ENCODE data around the gene MYBPHL. TPM values are rescaled to one million over a fixed set of nuclear protein-coding genes. Genes with fewer than 3 reads are reported as not detected.
"Not testable (repeated sequence)": the region's sequence is repeated elsewhere in the genome, so short reads cannot be mapped to it uniquely, and the experiment has no call there.

The MYBPHL gene
- total RNA-seq, 2 donors from 2014 or later = not detected

- H3K36me3 Mint-ChIP-seq = no peaks in the 10 kb centered on the region
- DNase-seq (ENCODE audit: low spot score) = no peak
- ATAC-seq = no peak
- H3K4me3 Mint-ChIP-seq = no peak overlapping the region
- H3K27ac Mint-ChIP-seq = no peak overlapping the region
- no peaks in the 10 kb centered on the region for H3K4me1 Mint-ChIP-seq (ENCODE audit: low read depth in 2 of 2)
- no peaks in the 10 kb centered on the region for H3K9me3 Mint-ChIP-seq
- H3K27me3 Mint-ChIP-seq = peaks cover 10 to 14% of the 10 kb centered on the region in 2 donors
Observed at GRCh38 chr1:109298666-109299557, 7.9 kb downstream of the MYBPHL start.

DNA sequence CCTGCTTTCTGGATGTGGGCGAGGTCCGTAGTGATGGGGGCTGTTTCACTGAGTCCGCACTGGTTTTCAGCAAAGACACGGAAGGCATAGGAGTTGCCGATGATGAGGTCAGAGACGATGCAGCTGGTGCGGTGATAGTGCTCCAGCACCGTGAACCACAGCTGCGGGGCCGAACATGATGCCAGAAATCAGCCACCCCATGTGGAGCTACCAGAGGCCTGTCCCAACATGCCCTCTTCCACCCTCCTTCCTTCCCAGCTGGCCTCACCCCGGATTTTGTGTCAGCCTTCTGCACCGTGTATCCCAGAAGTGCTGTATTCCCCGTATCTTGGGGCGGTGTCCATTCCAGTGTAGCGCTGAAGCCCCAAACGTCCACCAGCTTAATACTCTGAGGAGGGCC, 10.0 kb downstream of the MYBPHL start:
- Mint-ChIP-seq H3K27ac (no peak overlapping the region), H3K27me3 (peaks cover 14 to 15% of the 10 kb centered on the region in 2 donors), H3K4me1 (ENCODE audit: low read depth in 2 of 2) (no peaks in the 10 kb centered on the region), H3K4me3 (no peak overlapping the region), H3K36me3 (no peaks in the 10 kb centered on the region), H3K9me3 (no peaks in the 10 kb centered on the region)
- DNase-seq (ENCODE audit: low spot score) (no peak), ATAC-seq (no peak)

DNA sequence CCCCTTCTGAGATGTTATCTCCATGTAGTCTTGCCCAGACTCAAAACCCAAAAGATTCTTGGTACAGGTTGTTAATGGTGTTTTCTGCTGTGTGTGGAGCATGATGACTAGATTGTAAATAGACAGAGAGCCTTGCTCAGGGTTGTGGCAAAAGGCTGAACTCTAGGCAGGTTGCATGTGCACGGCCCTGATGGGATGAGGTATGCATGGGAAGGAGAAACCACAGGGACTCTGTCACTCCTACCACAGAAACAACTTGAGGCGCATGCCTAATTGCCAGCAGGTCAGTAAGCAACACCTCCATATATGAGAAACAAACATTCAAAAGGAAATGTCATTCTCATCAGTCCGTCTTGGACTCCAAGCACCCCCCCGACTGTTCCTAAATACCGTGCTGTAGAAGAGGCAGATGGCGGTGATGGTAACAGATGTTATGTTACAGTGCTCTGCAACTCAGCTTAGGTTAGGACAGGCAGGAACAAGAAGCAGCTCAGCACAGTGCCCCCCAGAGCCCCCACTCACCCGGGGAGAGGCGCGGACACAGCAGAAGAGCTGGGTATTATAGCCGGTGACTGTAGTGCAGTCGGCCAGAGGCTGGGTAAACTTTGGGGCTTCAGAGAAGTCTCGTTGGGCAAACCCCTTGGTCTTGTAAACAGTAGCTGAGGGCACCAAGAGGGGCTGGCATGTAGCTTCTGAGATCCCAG, 10.9 kb downstream of the MYBPHL start:
- DNase-seq (ENCODE audit: low spot score) (no peak), ATAC-seq (peak in 1 of 2 donors; percentile 7)
- Mint-ChIP-seq H3K27me3 (peaks cover 14 to 15% of the 10 kb centered on the region in 2 donors), H3K4me1 (ENCODE audit: low read depth in 2 of 2) (no peaks in the 10 kb centered on the region), H3K36me3 (no peaks in the 10 kb centered on the region), H3K4me3 (no peak overlapping the region), H3K9me3 (no peaks in the 10 kb centered on the region), H3K27ac (no peak overlapping the region)

DNA sequence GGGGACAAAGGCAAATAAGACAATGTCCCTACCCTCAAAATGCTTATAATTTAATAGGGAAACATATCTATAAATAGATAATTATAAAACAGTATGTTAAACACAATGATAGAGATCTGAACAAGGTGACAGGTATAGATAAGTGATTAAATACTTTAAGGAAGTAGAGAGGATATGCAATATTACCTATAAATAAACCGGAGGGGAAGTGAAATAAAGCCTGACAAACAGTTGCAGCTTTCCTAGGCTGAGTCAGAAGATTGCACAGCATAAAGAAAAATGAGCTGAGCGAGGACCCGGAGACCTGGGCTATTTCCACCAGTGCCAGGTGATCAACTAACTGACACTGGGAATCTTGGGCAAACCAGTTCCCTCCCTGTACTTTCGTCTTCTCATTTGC, 12.3 kb downstream of the MYBPHL start:
- Mint-ChIP-seq H3K27ac (no peak overlapping the region), H3K36me3 (no peaks in the 10 kb centered on the region), H3K9me3 (no peaks in the 10 kb centered on the region), H3K4me3 (no peak overlapping the region), H3K27me3 (peaks cover 12% of the 10 kb centered on the region in 2 donors), H3K4me1 (ENCODE audit: low read depth in 2 of 2) (no peaks in the 10 kb centered on the region)
- no peak for DNase-seq (ENCODE audit: low spot score)
- ATAC-seq = no peak

DNA sequence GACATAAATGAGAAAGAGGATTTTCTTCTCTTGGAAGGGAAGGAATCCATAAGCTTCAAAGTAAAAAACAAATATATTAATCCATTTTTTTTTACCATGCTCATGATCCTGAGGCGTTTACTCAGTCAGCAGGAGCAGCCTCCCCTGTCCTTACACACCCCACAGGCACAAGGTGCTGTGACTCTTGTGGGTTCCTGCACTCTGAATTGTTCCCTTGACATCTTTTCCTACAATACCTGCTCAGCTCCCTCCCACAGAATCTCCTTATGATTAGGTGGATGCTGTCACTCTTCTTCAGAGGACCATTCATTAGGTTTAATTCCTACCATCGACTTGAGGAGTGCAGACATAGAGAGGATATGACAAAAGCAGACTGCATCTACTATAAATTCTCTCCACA, 13.8 kb downstream of the MYBPHL start:
- Mint-ChIP-seq H3K9me3 (no peaks in the 10 kb centered on the region), H3K27me3 (peaks cover 6 to 12% of the 10 kb centered on the region in 2 donors), H3K4me1 (ENCODE audit: low read depth in 2 of 2) (no peaks in the 10 kb centered on the region), H3K36me3 (no peaks in the 10 kb centered on the region), H3K4me3 (no peak overlapping the region), H3K27ac (no peak overlapping the region)
- ATAC-seq (no peak), DNase-seq (ENCODE audit: low spot score) (no peak)

- H3K27ac Mint-ChIP-seq = no peak overlapping the region
- peaks cover 6 to 12% of the 10 kb centered on the region in 2 donors for H3K27me3 Mint-ChIP-seq
- H3K4me3 Mint-ChIP-seq = no peak overlapping the region
- no peaks in the 10 kb centered on the region for H3K4me1 Mint-ChIP-seq (ENCODE audit: low read depth in 2 of 2)
- H3K36me3 Mint-ChIP-seq = no peaks in the 10 kb centered on the region
- ATAC-seq (no peak), DNase-seq (ENCODE audit: low spot score) (no peak)
- no peaks in the 10 kb centered on the region for H3K9me3 Mint-ChIP-seq
Observed at GRCh38 chr1:109292364-109292763, 14.4 kb downstream of the MYBPHL start.

GRCh38 chr1:109290998-109291397, 15.8 kb downstream of the MYBPHL start:
- Mint-ChIP-seq H3K4me1 (ENCODE audit: low read depth in 2 of 2) (no peaks in the 10 kb centered on the region), H3K36me3 (no peaks in the 10 kb centered on the region), H3K4me3 (no peak overlapping the region), H3K27me3 (peaks cover 6 to 12% of the 10 kb centered on the region in 2 donors), H3K27ac (no peak overlapping the region), H3K9me3 (no peaks in the 10 kb centered on the region)
- ATAC-seq (no peak), DNase-seq (ENCODE audit: low spot score) (no peak)

DNA sequence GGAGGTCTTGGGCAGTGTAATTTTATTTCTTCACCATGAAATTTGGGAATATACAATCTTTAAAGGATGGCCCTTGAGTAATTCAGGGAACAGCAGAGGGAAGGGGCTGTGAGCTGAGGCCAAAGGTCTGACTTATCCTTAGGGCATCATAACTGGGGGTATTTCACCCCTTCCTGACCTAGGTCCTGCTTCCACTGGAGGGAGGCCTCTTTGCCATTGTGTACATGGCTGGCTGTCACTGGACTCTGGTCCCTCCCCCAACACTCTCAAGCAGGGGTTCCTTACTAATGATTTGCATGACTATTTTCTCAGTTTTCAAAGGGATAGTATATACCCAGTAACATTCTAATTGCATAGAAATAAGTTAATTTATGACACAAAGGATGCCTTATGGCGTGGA, 16.7 kb downstream of the MYBPHL start:
- no peak for ATAC-seq
- Mint-ChIP-seq H3K4me1 (ENCODE audit: low read depth in 2 of 2) (no peaks in the 10 kb centered on the region), H3K4me3 (no peak overlapping the region), H3K27me3 (peaks cover 6 to 9% of the 10 kb centered on the region in 2 donors), H3K36me3 (no peaks in the 10 kb centered on the region), H3K9me3 (no peaks in the 10 kb centered on the region), H3K27ac (no peak overlapping the region)
- no peak for DNase-seq (ENCODE audit: low spot score)

GRCh38 chr1:109286762-109287161, 20.0 kb downstream of the MYBPHL start:
- H3K9me3 Mint-ChIP-seq; H3K4me3 Mint-ChIP-seq; H3K27me3 Mint-ChIP-seq; H3K36me3 Mint-ChIP-seq; DNase-seq (ENCODE audit: low spot score); H3K27ac Mint-ChIP-seq; ATAC-seq: not testable (repeated sequence)
- H3K4me1 Mint-ChIP-seq (ENCODE audit: low read depth in 2 of 2) = peaks cover 13 to 18% of the 10 kb centered on the region in 2 donors

GRCh38 chr1:109283748-109284600, 22.8 kb downstream of the MYBPHL start:
- Mint-ChIP-seq H3K36me3 (no peaks in the 10 kb centered on the region), H3K4me3 (peak overlapping the region; percentile 91), H3K27ac (peak overlapping the region; percentile 80 to 90), H3K4me1 (ENCODE audit: low read depth in 2 of 2) (peaks cover 13 to 18% of the 10 kb centered on the region in 2 donors), H3K9me3 (no peaks in the 10 kb centered on the region), H3K27me3 (peaks cover 4 to 6% of the 10 kb centered on the region in 2 donors)
- DNase-seq (ENCODE audit: low spot score) = no peak
- peak; percentile 11 to 48 for ATAC-seq

DNA sequence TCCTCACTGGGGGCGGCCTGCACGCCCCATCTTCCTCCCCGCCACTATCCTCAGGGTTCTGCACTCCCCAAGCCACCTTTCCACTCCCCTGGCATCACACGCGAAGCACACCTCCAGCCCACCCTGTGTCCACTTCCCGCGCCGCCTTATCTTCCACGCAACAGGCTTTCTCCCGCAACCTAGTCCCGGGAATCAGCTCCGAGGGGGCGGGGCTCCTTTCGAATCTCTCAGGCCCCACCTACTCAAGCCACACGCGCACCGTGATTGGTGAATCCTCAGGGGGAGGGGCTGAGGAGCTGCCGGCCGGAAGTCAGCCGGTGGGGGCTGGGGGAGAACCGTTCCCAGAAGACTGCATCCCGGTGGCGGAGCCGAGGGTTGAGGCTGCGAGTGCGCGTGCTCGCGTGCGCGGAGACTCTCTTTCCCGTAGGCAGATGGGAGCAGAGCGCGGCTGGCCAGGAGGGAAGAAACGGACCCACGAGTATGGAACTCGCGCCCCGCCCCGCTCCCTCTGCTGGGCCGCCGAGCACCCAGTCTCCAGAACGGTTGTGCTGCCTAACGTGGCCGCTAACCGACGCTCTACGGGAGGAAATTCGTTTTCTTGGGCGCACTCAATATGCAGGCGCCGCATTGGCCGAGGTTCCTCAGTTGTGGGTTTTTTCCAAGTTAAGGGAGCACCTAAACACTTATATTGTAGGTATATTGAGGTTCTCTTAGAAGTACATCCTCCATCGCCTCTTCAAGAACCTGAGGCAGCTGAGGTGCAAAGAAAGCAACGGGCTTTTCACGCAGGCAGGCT, 23.7 kb downstream of the MYBPHL start, which contains the start of gene PSRC1:
Gene PSRC1 (minus strand): TSS at position 194 of the 796 bp plus-strand sequence.
- Mint-ChIP-seq H3K27me3 (no peaks in the 10 kb centered on the region), H3K4me3 (peak within 1 kb of the TSS; percentile 91), H3K36me3 (no peaks in the 10 kb centered on the region), H3K9me3 (no peaks in the 10 kb centered on the region), H3K27ac (peak within 1 kb of the TSS; percentile 80 to 90), H3K4me1 (ENCODE audit: low read depth in 2 of 2) (peaks cover 13 to 18% of the 10 kb centered on the region in 2 donors)
- DNase-seq (ENCODE audit: low spot score) (peak; percentile 93), ATAC-seq (peak; percentile 99)

DNA sequence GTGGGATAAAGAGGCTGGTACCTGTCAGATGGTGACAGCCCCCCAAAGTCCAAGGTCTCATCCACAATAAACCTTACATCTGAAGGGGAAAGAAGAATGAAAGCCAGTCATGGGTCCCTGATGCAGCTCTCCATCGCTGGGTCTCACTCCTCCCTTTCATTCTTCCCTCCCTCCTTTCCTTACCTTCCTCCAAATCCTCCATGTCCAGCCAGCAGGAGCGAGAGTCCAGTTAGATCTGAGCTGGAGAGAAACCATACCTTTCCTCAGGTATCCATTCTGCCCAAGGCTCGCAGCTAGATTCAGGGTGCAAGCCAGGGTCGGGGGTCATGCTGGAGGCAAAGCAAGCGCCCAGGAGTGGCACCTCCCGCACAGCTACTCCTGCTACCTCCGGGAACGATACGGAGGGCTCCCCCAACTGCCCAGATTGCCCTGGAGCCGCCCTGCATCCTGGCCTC, 24.3 kb downstream of the MYBPHL start:
- Mint-ChIP-seq H3K4me3 (peak overlapping the region; percentile 91), H3K4me1 (ENCODE audit: low read depth in 2 of 2) (peaks cover 13 to 18% of the 10 kb centered on the region in 2 donors), H3K27me3 (no peaks in the 10 kb centered on the region), H3K36me3 (no peaks in the 10 kb centered on the region), H3K9me3 (no peaks in the 10 kb centered on the region), H3K27ac (peak overlapping the region; percentile 80 to 90)
- DNase-seq (ENCODE audit: low spot score) (no peak), ATAC-seq (no peak)

Data from natural killer cell treated with Interleukin-12 subunit alpha and Interleukin-12 subunit beta and Interleukin-15 and Interleukin-18, amount 100 ng/mL, for 72 hours (primary cell).